ENCODE results near the gene KRTAP12-2. TPM values are rescaled to one million over a fixed set of nuclear protein-coding genes. Genes with fewer than 3 reads are reported as not detected.

The KRTAP12-2 gene
- total and polyA plus RNA-seq, 4 donors, result not detected

GRCh38 chr21:44696572-44696971, 29.8 kb upstream of the KRTAP12-2 start:
- Histone ChIP-seq H3K27me3 (ENCODE audit: control insufficient read depth in 4 of 4, insufficient read depth in 4 of 4, low read length in 3 of 4) (peaks cover 0 to 14% (median 5%) of the 10 kb centered on the region in 4 donors), H3K4me3 (ENCODE audit: low read depth in 1 of 3, low read length in 3 of 3) (no peak overlapping the region), H3K9me3 (ENCODE audit: control insufficient read depth in 4 of 4, low read length in 3 of 4) (peaks cover 0 to 18% (median 2%) of the 10 kb centered on the region in 4 donors), H3K27ac (ENCODE audit: low read depth in 1 of 2, low read length in 2 of 2) (no peak overlapping the region), H3K9ac (ENCODE audit: low read depth in 1 of 2, low read length in 2 of 2) (no peak overlapping the region), H3K4me1 (ENCODE audit: control insufficient read depth in 4 of 4, insufficient read depth in 4 of 4, low read length in 3 of 4) (no peaks in the 10 kb centered on the region), H3K36me3 (ENCODE audit: control insufficient read depth in 4 of 4, insufficient read depth in 3 of 4, low read depth in 1 of 4, low read length in 3 of 4) (no peaks in the 10 kb centered on the region)
- 71% methylated on average over 10 of the region's 10 CpGs for WGBS
- peak; percentile 25 for DNase-seq (ENCODE audit: low spot score)
- TF ChIP-seq ATF3 (IDR thresholded peaks at IDR 0.05) (no peak), HNF4A (conservative IDR thresholded peaks at IDR 0.05) (no peak), MAX (IDR thresholded peaks at IDR 0.05) (no peak), HNF4G (IDR thresholded peaks at IDR 0.05) (no peak), JUND (IDR thresholded peaks at IDR 0.05) (no peak), TAF1 (conservative IDR thresholded peaks at IDR 0.05) (no peak), ZBTB33 (IDR thresholded peaks at IDR 0.05) (no peak), RAD21 (IDR thresholded peaks at IDR 0.05) (no peak), NR2F2 (IDR thresholded peaks at IDR 0.05) (no peak), CTCF (IDR thresholded peaks at IDR 0.05; ENCODE audit: low read depth, low read length, missing input control) (no peak), REST (IDR thresholded peaks at IDR 0.05) (no peak), RXRA (IDR thresholded peaks at IDR 0.05) (no peak), GABPA (IDR thresholded peaks at IDR 0.05 in 1 of 2, conservative IDR thresholded peaks at IDR 0.05 in 1 of 2) (no peak)

GRCh38 chr21:44695641-44696040, 28.9 kb upstream of the KRTAP12-2 start:
- peak; percentile 8 for DNase-seq (ENCODE audit: low spot score)
- WGBS, result 77% methylated on average over 8 of the region's 8 CpGs
- no peak overlapping the region for H3K9ac ChIP-seq (ENCODE audit: low read depth in 1 of 2, low read length in 2 of 2)
- peaks cover 0 to 18% (median 2%) of the 10 kb centered on the region in 4 donors for H3K9me3 ChIP-seq (ENCODE audit: control insufficient read depth in 4 of 4, low read length in 3 of 4)
- no peak overlapping the region for H3K4me3 ChIP-seq (ENCODE audit: low read depth in 1 of 3, low read length in 3 of 3)
- H3K27me3 ChIP-seq (ENCODE audit: control insufficient read depth in 4 of 4, insufficient read depth in 4 of 4, low read length in 3 of 4), result peaks cover 0 to 12% (median 5%) of the 10 kb centered on the region in 4 donors
- no peaks in the 10 kb centered on the region for H3K36me3 ChIP-seq (ENCODE audit: control insufficient read depth in 4 of 4, insufficient read depth in 3 of 4, low read depth in 1 of 4, low read length in 3 of 4)
- TF ChIP-seq JUND (IDR thresholded peaks at IDR 0.05) (no peak), RAD21 (IDR thresholded peaks at IDR 0.05) (no peak), HNF4G (IDR thresholded peaks at IDR 0.05) (no peak)
- no peak overlapping the region for H3K27ac ChIP-seq (ENCODE audit: low read depth in 1 of 2, low read length in 2 of 2)
- H3K4me1 ChIP-seq (ENCODE audit: control insufficient read depth in 4 of 4, insufficient read depth in 4 of 4, low read length in 3 of 4), result no peaks in the 10 kb centered on the region

Measured in liver (tissue), 9 donors.